Fibroblast of the conjunctiva (primary cell): ENCODE results near the gene ZNF667.

ENCODE experiments used
- DNase-seq: peaks from one replicate; pipeline ENCODE4 v3.0.0-alpha.2; 2010; ENCODE audit warnings: low read depth

Gene ZNF667

DNA sequence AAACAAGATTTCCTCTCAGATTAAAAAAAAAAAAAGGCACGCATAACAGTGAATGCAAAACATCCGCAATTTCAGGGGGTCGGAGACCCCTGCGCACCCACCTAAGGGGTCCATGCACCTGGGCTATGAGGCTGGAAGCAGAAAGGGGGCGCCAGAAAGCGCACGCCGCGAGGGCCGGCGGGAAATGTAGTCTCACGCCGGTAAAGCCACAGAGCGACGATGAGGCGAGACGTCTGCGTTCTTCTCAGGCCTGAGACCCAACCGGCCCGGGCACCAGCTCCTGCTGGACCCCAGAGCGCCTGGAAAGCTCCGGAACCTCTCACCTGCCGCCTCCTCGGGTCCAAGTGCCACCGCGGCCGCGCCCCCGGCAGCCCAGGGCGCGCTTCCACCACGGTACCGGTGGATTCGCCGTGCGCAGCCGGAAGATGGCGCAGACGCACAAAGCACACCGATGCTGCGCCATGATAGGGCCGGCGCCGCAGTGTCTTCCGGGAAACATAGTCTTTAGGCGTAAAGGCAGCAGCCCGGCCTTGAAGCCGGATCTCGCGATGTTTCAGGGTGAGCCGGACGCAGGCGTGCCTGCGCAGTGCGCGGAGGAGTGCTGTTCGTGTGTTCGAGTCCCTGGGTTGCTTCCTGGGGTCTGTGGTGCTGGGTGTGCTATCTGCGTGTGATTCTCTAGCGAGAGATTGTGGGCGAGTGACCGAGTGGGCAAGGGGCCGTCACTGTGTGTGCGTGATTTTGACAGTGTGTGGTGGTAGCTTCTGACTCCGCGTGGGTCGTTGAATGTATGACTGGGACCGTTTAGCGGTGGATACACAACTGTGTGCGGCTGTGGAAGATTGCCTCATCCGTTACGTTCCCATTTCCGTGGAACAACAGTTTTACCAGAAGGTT, 83.8 kb downstream of the ZNF667 start, which contains the start of gene ZNF582:
TSS of gene ZNF582 (minus strand) at position 416 of the 894 bp plus-strand sequence. CDS start 1,782 bp downstream, outside the sequence.
- peak; percentile 95 for DNase-seq
